ENCODE data around the gene GEMIN5. TPM values are rescaled to one million over a fixed set of nuclear protein-coding genes. Genes with fewer than 3 reads are reported as not detected.

Gene GEMIN5
- total RNA-seq, 1 experiment from 2014 or later = 29.5 TPM

DNA sequence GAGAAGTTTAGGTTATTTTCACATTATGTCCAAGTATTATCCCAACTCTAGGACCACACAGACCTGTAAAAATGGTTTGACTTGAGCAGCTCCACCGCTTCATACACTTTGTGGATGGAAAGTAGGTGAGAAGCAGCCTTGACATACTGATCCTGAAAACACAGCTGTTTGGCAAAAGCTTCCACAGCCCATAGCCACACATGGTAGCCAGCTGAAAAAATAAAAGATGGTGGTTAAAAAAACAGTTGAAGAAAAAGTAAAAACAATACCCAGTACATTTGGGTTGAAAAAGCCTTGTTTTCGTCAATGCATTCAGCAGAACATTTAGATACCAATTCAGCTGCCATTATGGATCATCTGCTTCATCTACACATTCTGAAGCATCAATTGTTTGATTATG, 36.7 kb downstream of the GEMIN5 start:
- in situ Hi-C loops (cut with HindIII; ENCODE audit: low pct_unique_long_range_greater_than_20kb, low sequenced_read_pairs) (no loop called here), intact Hi-C loops (cut with micrococcal nuclease; ENCODE audit: unreplicated experiment) (no loop called here)
- Histone ChIP-seq H3K27me3 (ENCODE audit: control insufficient read depth, insufficient read depth, low read length) (no peaks in the 10 kb centered on the region), H3K4me3 (ENCODE audit: low read depth in 2 of 2, low read length in 2 of 2) (no peak overlapping the region), H3K9me3 (ENCODE audit: control insufficient read depth, insufficient read depth, low read depth, low read length) (no peaks in the 10 kb centered on the region), H3K36me3 (ENCODE audit: control insufficient read depth, insufficient read depth, low read length) (peaks cover 47% of the 10 kb centered on the region), H3K4me1 (ENCODE audit: control insufficient read depth, insufficient read depth, low read length) (no peaks in the 10 kb centered on the region), H3K27ac (ENCODE audit: low read length) (no peak overlapping the region)
- no peak for ATAC-seq
- TF ChIP-seq SIN3A (IDR thresholded peaks at IDR 0.05; ENCODE audit: borderline replicate concordance, insufficient read depth, low read depth, low read length) (no peak), TCF7L2 (IDR thresholded peaks at IDR 0.05; ENCODE audit: low read depth, low read length) (no peak)
- TF ChIP-seq, protein P1, sequence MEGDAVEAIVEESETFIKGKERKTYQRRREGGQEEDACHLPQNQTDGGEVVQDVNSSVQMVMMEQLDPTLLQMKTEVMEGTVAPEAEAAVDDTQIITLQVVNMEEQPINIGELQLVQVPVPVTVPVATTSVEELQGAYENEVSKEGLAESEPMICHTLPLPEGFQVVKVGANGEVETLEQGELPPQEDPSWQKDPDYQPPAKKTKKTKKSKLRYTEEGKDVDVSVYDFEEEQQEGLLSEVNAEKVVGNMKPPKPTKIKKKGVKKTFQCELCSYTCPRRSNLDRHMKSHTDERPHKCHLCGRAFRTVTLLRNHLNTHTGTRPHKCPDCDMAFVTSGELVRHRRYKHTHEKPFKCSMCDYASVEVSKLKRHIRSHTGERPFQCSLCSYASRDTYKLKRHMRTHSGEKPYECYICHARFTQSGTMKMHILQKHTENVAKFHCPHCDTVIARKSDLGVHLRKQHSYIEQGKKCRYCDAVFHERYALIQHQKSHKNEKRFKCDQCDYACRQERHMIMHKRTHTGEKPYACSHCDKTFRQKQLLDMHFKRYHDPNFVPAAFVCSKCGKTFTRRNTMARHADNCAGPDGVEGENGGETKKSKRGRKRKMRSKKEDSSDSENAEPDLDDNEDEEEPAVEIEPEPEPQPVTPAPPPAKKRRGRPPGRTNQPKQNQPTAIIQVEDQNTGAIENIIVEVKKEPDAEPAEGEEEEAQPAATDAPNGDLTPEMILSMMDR (IDR thresholded peaks at IDR 0.05) = no peak
- POLR2A ChIA-PET = no interaction called here
- no TSS peak for BruUV-seq (replicated peaks)
- DNase-seq (ENCODE audit: low read depth, low spot score) = no peak
- CTCF ChIA-PET = no interaction called here

DNA sequence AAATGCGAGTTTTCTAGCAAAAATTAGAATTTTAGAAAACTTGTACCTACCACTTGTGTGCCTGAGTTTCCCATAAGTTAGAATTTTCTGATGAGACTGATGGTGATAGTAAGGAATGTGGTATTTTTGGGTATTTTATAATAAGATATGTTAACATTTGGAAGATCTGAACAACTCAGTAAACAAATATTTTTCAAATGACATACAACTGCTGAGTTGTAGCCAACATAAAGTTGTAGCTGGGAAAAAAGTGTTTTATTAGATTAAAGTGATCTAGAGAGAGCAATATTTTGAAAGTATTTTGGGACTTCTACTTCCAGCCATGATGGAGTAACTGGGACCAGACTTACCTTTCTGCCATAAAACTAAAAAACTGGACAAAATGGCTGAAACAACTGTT, 37.9 kb downstream of the GEMIN5 start:
- H3K27ac ChIP-seq (ENCODE audit: low read length) = no peak overlapping the region
- H3K4me1 ChIP-seq (ENCODE audit: control insufficient read depth, insufficient read depth, low read length) = no peaks in the 10 kb centered on the region
- no peak for DNase-seq (ENCODE audit: low read depth, low spot score)
- no TSS peak for BruUV-seq (replicated peaks)
- no peak for ATAC-seq
- in situ Hi-C loops (cut with HindIII; ENCODE audit: low pct_unique_long_range_greater_than_20kb, low sequenced_read_pairs) = no loop called here
- H3K27me3 ChIP-seq (ENCODE audit: control insufficient read depth, insufficient read depth, low read length) = no peaks in the 10 kb centered on the region
- intact Hi-C loops (cut with micrococcal nuclease; ENCODE audit: unreplicated experiment) = no loop called here
- ChIA-PET POLR2A (no interaction called here), CTCF (no interaction called here)
- H3K9me3 ChIP-seq (ENCODE audit: control insufficient read depth, insufficient read depth, low read depth, low read length) = no peaks in the 10 kb centered on the region
- H3K4me3 ChIP-seq (ENCODE audit: low read depth in 2 of 2, low read length in 2 of 2) = no peak overlapping the region
- no peak for TF ChIP-seq TCF7L2 (IDR thresholded peaks at IDR 0.05; ENCODE audit: low read depth, low read length)
- no peak for TF ChIP-seq SIN3A (IDR thresholded peaks at IDR 0.05; ENCODE audit: borderline replicate concordance, insufficient read depth, low read depth, low read length)
- no peak for TF ChIP-seq POLR2AphosphoS5 (IDR thresholded peaks at IDR 0.05; ENCODE audit: low read depth, low read length)
- TF ChIP-seq, protein P1 (IDR thresholded peaks at IDR 0.05) = no peak
- TF ChIP-seq, protein P2, sequence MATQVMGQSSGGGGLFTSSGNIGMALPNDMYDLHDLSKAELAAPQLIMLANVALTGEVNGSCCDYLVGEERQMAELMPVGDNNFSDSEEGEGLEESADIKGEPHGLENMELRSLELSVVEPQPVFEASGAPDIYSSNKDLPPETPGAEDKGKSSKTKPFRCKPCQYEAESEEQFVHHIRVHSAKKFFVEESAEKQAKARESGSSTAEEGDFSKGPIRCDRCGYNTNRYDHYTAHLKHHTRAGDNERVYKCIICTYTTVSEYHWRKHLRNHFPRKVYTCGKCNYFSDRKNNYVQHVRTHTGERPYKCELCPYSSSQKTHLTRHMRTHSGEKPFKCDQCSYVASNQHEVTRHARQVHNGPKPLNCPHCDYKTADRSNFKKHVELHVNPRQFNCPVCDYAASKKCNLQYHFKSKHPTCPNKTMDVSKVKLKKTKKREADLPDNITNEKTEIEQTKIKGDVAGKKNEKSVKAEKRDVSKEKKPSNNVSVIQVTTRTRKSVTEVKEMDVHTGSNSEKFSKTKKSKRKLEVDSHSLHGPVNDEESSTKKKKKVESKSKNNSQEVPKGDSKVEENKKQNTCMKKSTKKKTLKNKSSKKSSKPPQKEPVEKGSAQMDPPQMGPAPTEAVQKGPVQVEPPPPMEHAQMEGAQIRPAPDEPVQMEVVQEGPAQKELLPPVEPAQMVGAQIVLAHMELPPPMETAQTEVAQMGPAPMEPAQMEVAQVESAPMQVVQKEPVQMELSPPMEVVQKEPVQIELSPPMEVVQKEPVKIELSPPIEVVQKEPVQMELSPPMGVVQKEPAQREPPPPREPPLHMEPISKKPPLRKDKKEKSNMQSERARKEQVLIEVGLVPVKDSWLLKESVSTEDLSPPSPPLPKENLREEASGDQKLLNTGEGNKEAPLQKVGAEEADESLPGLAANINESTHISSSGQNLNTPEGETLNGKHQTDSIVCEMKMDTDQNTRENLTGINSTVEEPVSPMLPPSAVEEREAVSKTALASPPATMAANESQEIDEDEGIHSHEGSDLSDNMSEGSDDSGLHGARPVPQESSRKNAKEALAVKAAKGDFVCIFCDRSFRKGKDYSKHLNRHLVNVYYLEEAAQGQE (IDR thresholded peaks at IDR 0.05; ENCODE audit: insufficient read depth in 1 of 2, low read depth in 2 of 2, low read length in 1 of 2) = no peak
- H3K36me3 ChIP-seq (ENCODE audit: control insufficient read depth, insufficient read depth, low read length) = peaks cover 45% of the 10 kb centered on the region

Measured in Panc1 (cell line).